GM19035 (cell line): ENCODE data around the gene DHDH.

Experiments
- ATAC-seq: cut with Tn5 transposase; IDR thresholded peaks from one replicate; pipeline ENCODE4 v1.9.1; 2021; ENCODE audit not compliant: unreplicated experiment

The DHDH gene

GRCh38 chr19:48946463-48947257 is 13.2 kb downstream of the DHDH start:
- no peak for ATAC-seq

DNA sequence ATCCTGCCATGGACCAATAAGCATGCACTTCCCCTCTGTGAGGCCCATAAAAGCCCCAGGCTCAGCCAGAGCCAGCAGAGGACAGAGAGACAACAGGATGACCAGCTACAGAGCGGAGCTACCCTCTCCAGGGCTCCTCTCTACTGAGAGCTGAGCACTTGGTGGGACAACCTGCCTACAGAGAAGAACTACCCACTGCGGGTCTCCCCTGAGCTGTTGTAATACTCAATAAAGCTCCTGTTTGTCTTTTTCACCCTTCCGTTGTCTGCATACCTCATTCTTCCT is 13.7 kb downstream of the DHDH start:
- no peak for ATAC-seq

- ATAC-seq = no peak
Measured at GRCh38 chr19:48950159-48950558, 16.7 kb downstream of the DHDH start.

DNA sequence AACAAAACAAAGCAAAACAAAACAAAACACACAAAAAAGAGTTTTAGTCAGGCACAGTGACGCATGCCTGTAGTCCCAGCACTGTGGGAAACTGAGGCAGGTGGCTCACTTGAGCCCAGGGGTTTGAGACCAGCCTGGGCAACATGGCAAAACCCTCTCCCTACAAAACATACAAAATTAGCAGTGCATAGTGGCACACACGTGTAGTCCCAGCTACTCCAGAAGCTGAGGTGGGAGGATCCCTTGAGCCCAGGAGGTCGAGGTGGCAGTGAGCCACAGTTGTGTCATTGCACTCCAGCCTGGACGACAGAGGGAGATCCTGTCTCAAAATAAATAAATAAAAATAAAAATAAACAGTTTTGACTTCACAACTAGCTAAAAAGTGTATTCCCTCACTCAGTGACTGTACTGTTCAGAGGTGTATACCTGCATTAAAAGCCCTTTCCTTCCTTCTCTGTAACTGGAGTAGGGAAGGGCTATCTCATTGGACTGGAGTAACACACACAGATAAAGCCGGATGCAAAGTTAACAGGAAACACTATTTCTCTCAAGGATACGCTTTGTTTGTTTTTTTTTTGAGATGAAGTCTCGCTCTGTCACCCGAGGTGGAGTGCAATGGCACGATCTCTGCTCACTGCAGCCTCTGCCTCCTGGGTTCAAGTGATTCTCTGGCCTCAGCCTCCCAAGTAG is 17.5 kb downstream of the DHDH start:
- no peak for ATAC-seq

DNA sequence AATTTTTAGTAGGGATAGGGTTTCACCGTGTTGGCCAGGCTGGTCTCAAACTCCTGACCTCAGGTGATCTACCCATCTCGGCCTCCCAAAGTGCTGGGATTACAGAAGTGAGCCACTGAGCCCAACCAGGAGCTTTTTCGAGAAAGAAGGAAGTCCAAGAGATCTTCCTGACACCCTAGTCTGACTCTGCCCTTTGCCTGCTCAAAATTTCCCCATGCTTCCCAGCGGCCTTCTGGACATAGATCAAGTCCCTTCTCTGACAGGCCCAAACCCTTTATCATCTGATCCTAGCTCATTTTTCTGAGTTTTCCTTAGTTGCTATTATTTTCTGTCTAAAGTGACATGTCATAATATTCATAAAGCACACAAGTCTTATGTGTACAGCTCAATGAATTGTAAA is 19.6 kb downstream of the DHDH start:
- ATAC-seq = no peak

GRCh38 chr19:48953990-48954594 is 20.6 kb downstream of the DHDH start:
- no peak for ATAC-seq

- peak; percentile 93 for ATAC-seq
Measured at GRCh38 chr19:48954595-48955307, 21.3 kb downstream of the DHDH start, which contains the start of gene BAX. TSS of gene BAX (plus strand) at chr19:48954875. CDS start at chr19:48954929, 54 bp downstream.

DNA sequence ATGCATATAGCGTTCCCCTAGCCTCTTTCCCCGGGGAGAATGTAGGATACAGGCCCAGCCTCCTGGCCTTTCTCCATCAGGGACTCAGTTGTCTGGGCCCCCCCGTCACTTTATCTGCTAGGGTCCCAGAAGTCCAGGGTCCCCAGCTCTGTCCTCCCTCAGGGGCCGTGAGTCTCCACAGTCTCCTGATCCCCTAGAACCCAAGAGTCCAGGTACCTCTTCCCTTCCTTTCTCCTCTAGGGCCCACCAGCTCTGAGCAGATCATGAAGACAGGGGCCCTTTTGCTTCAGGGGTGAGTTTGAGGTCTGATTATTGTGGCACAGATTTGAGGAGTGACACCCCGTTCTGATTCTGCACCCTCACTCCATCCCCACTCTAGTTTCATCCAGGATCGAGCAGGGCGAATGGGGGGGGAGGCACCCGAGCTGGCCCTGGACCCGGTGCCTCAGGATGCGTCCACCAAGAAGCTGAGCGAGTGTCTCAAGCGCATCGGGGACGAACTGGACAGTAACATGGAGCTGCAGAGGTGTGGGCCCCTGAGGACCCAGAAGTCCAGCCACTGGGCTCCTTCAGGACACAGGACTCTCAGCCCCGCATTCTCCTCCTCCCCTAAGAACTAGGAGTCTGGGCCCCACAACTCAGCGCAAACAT is 21.9 kb downstream of the DHDH start:
- no peak for ATAC-seq

DNA sequence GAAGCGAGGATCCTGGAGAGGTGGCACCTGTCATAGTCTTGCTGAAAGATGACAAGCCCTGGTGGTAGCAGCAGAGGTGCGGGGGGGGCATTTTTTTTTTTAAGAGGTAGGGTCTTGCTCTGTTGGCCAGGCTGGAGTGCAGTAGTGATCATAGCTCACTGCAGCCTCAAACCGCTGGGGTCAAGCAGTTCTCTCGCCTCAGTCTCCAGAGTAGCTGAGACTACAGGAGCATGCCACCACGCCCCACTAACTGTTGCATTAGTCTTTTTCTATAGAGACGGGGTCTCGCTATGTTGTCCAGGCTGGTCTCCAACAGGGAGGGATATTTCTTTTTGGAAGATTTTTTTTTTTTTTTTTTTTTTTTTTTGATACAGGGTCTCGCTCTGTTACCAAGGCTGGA is 24.5 kb downstream of the DHDH start:
- no peak for ATAC-seq

DNA sequence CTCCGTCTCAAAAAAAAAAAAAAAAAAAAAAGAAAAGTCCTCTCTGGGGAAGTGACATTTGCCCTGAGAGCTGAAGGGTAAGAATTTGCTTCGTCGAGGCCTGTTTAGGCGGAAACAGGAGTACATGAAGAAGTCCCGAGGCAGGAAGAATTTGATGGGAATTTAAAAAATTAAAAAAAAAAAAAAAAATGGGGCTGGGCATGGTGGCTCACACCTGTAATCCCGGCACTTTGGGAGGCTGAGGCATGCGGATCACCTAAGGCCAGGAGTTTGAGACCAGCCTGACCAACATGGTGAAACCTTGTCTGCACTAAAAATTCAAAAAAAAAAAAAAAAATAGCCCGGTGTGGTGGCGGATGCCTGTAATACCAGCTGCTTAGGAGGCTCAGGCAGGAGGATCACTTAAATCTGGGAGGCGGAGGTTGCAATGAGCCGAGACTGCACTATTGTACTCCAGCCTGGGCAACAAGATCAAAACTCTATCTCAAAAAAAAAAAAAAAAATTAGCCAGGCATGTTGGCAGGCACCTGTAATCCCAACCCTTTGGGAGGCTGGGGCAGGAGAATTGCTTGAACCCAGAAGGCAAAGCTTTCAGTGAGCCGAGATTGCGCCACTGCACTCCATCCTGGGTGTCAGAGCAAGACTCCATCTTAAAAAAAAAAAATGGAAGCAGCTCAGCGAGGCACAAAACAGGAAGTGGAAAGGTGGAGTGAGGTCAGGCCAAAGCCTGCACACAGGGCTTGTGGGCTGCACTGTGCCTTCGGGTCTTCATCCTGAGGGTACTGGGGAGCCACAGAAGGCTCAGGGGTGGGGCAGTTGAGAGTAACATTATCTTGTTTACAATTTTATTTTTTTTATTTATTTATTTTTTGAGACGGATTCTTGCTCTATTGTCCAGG is 26.1 kb downstream of the DHDH start:
- no peak for ATAC-seq

- no peak for ATAC-seq
Measured at GRCh38 chr19:48961051-48961649, 27.7 kb downstream of the DHDH start.

DNA sequence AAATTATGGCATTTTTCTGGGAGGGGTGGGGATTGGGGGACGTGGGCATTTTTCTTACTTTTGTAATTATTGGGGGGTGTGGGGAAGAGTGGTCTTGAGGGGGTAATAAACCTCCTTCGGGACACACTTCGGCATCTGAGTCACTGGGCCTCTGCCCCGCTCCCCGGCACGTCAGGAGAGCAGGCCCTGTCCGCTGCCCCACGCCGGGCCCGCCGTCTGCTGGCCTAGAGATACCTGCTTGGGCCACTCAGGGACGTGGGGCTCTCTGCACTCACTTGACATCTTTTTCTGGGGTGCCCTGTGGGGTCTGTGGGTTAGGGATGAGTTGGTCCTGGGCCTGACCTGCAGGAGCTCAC is 28.2 kb downstream of the DHDH start:
- ATAC-seq = no peak

GRCh38 chr19:48962029-48962848 is 28.7 kb downstream of the DHDH start:
- ATAC-seq = peak; percentile 37

- ATAC-seq = no peak
Measured at GRCh38 chr19:48962849-48963165, 29.3 kb downstream of the DHDH start.

- ATAC-seq = no peak
Measured at GRCh38 chr19:48963371-48964204, 30.1 kb downstream of the DHDH start.

- ATAC-seq = no peak
Measured at GRCh38 chr19:48964205-48965039, 30.9 kb downstream of the DHDH start.

DNA sequence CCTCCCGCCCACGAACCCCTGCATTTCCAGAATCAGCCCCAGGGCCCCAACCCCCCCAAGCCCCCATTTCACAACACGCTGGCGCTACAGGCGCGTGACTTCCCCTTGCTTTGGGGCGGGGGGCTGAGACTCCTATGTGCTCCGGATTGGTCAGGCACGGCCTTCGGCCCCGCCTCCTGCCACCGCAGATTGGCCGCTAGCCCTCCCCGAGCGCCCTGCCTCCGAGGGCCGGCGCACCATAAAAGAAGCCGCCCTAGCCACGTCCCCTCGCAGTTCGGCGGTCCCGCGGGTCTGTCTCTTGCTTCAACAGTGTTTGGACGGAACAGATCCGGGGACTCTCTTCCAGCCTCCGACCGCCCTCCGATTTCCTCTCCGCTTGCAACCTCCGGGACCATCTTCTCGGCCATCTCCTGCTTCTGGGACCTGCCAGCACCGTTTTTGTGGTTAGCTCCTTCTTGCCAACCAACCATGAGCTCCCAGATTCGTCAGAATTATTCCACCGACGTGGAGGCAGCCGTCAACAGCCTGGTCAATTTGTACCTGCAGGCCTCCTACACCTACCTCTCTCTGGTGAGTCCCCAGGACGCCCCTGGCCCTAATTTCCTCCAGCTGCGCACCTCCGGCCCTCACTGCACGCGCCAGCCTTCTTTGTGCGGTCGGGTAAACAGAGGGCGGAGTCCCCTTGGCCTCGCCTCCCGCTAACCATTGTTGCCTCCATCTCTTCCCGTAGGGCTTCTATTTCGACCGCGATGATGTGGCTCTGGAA is 31.7 kb downstream of the DHDH start, which contains the start of gene FTL:
Gene FTL (plus strand): TSS at position 270 of the 766 bp plus-strand sequence. CDS start 199 bp downstream, at position 469.
- ATAC-seq = peak; percentile 56
